DOHH2 (cell line): Measurements from ENCODE around the gene PIP5K1C.
A peak's percentile ranks its signal among the peaks of the same experiment; 100 is the strongest.

Source experiments
- CTCF ChIP-seq: fragments of 200-600 bp; sonication (generic); IDR thresholded peaks from one replicate; pipeline ENCODE4 v1.5.1; 2014; ENCODE audit warnings: antibody characterized with exemption, mild to moderate bottlenecking, low read depth, low read length; ENCODE audit not compliant: poor library complexity, severe bottlenecking
- EZH2phosphoT487 ChIP-seq: fragments of 200-600 bp; sonication (generic); IDR thresholded peaks from 2 replicates; pipeline ENCODE4 v1.6.1; 2017; ENCODE audit warnings: borderline replicate concordance, mild to moderate bottlenecking, antibody characterized with exemption, low read length, moderate library complexity, mixed read lengths

- TF ChIP-seq EZH2phosphoT487: no peak
- TF ChIP-seq CTCF: peak; percentile 61
These were observed 43.4 kb downstream of the PIP5K1C start for GRCh38 chr19:3656747-3657394.
